ENCODE results near the gene NEK10. TPM values are rescaled to one million over a fixed set of nuclear protein-coding genes. Genes with fewer than 3 reads are reported as not detected.
"Not testable (repeated sequence)": the region's sequence is repeated elsewhere in the genome, so short reads cannot be mapped to it uniquely, and the experiment has no call there.

NEK10 gene, protein sequence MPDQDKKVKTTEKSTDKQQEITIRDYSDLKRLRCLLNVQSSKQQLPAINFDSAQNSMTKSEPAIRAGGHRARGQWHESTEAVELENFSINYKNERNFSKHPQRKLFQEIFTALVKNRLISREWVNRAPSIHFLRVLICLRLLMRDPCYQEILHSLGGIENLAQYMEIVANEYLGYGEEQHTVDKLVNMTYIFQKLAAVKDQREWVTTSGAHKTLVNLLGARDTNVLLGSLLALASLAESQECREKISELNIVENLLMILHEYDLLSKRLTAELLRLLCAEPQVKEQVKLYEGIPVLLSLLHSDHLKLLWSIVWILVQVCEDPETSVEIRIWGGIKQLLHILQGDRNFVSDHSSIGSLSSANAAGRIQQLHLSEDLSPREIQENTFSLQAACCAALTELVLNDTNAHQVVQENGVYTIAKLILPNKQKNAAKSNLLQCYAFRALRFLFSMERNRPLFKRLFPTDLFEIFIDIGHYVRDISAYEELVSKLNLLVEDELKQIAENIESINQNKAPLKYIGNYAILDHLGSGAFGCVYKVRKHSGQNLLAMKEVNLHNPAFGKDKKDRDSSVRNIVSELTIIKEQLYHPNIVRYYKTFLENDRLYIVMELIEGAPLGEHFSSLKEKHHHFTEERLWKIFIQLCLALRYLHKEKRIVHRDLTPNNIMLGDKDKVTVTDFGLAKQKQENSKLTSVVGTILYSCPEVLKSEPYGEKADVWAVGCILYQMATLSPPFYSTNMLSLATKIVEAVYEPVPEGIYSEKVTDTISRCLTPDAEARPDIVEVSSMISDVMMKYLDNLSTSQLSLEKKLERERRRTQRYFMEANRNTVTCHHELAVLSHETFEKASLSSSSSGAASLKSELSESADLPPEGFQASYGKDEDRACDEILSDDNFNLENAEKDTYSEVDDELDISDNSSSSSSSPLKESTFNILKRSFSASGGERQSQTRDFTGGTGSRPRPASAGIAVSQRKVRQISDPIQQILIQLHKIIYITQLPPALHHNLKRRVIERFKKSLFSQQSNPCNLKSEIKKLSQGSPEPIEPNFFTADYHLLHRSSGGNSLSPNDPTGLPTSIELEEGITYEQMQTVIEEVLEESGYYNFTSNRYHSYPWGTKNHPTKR
- polyA plus RNA-seq (ENCODE audit: insufficient read length) = 4.6 TPM

DNA sequence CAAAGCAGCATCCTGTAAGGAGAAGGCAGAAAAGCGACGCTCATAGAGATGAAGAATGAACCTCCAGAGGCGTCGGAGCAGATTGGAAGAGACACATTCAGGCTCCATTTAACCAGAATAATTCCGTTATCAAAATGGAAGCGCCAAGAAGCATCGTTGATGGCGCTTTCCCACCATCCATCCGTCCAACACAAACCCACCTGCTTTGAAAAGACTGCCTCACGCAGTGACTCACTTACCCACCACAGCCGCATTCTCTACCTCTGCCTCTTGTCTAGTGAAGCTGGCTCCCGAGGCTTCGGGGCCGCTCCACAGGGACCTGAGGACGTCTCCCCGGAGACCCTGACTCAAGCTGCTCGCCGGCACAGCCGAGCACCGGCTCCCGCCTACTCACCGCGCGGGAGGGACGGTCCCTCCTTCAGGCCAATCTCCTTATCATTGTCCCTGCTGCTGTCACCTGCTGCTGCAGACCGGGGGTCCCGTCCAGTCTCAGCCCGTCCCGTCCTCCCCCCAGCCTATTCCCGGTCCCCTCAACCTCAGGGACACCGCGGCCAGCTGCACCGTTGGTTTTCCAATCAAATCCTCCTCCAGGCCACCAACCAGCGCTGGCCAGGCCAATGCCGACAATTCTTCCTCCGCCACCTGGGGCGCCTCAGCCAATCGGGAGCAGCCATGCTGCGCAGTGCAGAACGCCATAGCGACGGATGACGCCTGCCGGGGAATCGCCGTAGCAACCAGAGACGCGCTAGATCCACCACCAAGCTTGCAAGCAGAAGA, at the start of gene NEK10:
TSS of gene NEK10 (minus strand) at position 553 of the 777 bp plus-strand sequence. CDS start 16,501 bp downstream, outside the sequence.
- DNase-seq (ENCODE audit: low read depth) = peak; percentile 65

DNA sequence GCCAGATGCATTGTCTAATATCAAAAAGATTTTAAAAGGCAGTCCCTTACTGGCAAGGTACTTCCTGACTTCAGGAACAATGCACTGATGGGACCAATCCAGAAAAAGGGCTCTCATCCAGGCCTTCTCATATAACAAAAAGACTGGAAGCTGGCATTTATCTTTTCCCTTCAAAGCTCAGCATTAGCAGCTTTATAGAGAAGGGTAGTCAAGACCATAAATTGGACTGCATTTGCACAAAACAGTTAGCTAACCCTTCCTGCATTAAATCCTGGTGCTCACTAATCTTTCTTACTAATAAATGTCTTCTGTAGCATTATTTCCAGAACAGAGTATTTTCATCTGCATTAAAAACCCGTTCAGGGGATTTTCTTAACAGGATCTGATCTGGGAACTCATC, 46.0 kb upstream of the NEK10 start:
- DNase-seq (ENCODE audit: low read depth) = no peak

DNA sequence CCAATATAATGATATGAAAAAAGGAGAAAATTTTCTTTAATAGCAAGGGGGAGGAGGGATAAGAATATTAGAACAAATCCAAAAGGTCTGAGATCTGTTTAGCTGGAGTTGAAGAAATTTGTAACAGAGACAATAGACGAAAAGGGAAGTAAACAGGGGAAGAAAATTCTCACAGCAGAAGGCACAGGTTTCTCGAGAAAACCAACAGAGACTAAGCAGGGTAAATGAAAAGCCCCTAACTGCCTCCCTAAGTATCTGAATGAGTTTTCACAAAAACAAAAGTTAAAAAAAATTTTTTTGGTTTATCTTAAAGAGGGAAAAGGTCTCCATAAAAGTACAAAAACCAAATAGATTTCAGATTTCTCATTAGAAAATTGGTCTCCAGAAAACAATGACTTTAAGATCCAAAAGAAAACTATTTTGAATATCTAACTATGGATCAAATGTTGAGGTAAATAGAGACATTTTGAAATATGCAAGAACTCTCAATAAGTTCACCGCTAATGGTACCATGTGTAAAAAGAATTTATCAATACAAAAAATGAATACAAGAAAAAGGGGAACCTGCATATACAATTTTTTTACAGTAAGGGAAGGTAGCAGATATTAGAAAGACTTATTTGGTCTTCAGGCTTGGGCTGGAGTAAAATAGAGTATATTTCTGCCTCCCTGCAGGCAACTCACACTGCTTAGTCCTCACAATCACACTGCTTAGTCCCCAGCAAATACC, 23.9 kb upstream of the NEK10 start:
- no peak for DNase-seq (ENCODE audit: low read depth)

DNA sequence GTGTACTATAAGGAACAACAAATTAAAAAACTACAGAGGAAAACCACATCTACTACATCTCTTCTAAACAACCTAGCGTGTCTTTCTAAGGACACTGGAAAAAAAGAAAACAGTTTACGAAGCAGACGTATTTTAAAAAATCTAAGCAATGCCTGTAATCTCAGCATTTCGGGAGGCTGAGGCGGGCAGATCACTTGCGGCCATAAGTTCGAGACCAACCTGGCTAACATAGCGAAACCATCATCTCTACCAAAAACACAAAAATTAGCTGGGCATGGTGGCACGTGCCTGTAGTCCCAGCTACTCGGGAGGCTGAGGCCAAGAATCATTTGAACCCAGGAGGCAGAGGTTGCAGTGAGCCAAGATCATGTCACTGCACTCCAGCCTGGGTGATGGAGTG, 23.2 kb upstream of the NEK10 start:
- DNase-seq (ENCODE audit: low read depth) = not testable (repeated sequence)

DNA sequence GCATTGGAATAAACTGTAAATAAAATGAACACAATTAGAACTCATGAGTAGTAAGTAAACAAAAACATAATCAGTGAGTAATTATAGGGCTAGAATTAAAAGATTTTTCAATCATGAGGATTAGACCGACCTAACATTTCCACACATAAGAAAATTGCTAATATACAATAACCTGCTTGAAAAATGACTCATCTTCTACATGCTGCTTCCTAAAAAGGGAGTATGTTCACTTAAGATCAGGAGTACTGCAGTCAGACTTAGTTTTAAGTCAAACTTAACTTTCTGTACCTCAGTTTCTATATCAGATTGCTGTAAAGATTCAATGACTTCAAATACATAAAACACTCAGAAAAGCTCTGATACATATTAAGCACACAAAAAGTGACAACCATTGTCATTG, 22.6 kb upstream of the NEK10 start:
- no peak for DNase-seq (ENCODE audit: low read depth)

DNA sequence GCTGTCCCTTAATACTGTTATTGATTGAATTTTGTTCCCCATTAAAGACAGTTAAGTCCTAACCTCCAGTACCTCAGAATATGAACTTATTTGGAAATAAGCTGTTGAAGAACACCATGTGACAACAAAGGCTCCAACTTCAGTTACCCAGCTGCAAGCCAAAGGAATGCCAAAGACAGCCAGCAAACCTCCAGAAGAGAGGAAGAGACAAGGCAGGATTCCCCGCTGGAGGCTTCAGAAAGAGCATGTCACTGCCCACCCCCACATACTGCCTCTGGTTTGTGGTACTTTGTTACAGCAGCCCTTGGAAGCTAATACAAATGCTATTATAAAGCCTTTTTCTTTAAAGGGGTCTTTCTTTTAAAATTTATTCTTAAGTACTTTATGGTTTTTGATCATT, 18.4 kb upstream of the NEK10 start:
- no peak for DNase-seq (ENCODE audit: low read depth)

DNA sequence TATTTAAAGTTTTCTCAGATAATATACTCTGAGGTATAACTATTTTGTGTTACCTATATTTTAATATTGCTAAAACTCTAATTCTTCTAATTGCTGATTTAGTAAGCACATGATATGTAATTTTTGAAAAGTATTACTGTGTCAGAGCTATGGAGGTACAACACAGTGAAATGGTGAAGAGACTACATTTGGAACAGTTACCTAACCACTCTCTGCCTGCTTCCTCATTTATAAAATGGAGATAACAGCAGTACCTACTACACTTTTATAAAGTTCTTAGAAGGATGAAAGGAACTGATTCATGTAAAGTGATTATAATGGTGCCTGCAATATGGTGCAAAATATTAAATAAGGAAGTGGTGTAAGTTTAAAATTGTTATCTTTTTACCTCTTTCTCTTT, 16.3 kb upstream of the NEK10 start:
- DNase-seq (ENCODE audit: low read depth) = no peak

DNA sequence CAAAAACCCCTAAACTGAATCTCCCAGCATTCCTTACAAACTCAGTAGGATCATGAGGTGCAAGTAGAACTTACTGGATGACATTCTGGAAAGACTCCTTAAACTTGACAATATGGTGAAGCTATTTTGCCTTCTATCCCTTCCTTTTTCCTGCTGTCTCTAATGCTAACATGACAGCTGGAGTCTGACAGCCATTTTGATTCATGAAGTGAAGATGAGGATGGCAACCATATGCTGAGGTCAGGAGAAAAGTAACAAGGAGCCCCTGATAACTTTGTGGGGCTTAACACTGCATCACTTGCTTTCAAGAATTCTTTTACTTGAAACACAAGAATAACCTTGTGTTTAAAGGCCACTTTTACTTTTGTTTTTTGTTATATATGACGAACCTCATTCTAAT, 15.0 kb upstream of the NEK10 start:
- DNase-seq (ENCODE audit: low read depth) = no peak

DNA sequence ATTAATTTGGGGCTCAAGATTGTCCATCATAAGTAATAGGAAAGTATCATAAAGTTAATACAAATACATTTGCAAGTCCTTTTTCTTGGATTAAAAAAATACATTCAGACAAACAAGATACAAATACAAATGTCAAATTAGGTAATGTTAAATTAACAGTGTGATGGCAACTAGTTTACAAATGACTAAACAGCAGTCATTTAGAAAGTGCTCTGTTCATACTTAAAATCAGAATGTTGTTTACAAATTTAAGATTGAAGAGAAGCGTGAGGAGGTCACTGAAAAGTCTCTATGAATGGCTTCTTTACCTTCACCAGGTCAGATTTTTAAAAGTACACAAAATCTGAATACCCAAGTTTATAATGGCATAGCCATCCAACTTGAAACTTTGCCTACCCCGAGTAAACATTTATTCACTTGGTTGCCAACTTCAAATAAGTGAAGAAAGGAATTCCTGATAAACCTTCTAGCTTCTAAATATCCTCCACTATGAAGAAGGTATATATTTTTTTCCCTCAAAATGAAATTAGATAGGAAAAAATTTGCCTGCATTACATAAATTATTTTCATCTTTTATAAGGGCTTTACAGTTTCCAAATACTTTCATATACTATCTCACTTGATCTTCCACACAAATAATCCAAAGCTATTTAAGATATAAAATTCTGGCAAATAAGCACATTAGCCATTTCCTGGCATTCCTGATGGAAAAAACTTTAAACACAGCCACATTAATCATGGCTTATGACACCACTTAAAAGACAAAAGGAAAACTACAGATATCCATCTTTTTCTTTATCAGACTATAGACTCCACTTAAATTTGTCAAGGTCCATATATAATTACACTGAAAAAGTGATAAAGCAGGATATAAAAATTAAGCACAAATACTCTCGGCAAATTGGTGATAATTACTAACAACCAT, 11.5 kb upstream of the NEK10 start:
- no peak for DNase-seq (ENCODE audit: low read depth)

DNA sequence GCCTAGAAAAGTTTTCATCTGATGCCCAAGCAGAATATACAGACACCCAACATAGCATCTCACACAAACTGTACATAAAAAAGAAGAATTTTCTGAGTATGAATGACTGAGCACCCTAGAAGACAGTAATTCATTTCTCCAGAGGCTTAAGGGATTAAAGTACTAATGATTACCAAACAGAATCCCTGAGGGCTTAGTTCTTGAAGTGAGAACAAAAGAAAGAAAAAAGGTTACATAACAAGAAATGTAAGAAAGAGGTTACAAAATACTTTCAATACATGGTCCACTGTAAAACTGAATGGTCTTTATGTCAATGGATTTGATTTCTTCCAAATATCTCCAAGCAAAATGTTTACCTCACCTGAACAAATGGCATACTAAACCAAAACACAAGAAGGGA, 9.1 kb upstream of the NEK10 start:
- no peak for DNase-seq (ENCODE audit: low read depth)

DNA sequence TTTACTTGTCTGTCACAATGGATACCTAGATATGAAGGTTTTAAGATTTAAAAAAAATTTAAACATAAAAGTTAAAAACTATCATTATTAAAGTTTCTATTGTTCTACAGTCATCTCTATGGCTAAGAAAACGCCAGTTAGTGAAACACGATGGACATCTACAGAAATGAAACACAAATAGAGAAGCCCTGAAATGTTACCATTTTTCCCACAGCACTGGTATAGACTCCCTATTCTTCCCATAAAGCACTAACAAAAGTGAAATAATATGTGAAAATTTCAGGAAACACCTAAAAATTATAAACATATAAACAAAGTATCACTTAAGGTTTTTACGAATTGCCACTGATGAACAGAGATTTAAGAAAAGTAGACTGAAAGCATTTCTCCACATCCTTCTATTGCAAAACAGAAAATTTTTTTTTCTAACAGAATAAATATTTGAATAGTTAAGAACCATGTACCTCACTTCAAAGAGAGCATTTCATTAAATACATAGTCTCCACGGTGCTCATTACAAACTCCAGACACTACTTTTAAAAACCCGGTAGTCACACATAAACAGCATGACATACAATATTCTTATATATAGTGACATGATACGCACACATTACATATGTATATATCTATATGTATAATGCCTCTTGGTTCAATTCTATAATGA, 7.1 kb upstream of the NEK10 start:
- no peak for DNase-seq (ENCODE audit: low read depth)

DNA sequence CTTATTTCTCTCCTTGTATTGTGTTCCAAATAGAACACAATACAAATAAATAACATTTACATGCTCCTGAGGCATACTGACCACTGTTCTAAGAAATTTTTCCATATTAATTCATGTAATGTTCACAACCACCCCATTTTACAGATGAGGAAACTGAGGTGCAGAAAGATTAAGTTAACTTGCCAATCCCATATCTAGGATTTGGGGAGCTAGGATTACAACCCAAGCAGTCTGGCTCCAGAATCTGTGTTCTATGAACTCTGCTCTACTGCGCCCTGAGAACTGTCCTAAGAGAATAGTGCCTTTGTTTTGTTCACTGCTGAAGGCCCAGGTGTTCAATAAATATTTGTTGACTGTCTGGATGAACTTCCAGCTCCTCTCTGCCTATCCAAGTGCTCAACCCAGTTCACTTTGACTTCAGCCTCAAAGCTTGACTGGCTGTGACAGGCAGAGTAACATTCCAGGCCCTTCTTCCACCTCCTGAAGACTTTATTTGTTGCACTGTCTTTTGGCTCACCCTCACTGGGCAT, 3.1 kb downstream of the NEK10 start:
- DNase-seq (ENCODE audit: low read depth) = no peak

DNA sequence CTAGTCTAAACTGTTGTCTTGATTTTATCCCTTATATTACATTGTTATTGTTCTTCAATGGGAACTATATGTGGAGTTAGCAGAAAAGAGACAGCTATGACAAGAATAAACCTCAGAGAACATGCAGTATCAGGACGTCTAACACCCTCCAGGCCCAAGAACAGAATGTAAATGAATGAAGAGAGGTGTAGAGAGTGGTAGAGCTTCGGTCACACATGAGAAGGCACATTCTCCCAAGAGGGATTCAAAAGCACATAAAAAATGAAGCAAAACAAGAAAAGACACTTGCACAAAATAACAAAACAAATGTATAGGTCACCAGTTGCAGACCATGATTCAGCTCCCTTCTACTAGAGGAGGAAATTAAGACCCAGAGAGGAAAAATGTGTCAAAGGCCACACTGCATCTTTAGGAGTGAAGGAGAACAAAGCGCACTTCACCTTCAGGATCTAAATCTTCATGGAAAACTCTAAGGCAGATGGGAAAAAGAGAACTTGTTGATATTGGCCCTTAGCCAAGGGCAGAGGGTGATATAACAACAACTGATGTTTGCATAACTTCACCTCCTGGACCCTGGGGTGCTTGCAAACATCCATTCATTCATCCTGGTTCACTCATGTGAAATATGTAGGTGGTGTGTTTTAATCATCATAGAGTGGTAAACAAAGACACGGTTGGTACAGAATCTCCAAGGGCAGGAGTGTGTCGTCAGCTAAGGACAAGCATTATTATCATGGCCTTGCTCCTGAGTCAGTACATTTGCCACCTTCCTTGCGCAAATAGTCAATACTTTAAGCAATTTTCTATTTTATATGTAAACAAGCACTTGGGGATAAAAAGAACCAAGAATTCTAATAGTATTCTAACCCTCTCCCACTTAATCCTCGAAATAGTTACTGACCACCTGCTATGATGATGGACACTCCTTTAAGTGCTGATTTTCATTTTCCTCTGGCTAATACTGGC, 8.8 kb downstream of the NEK10 start:
- no peak for DNase-seq (ENCODE audit: low read depth)

DNA sequence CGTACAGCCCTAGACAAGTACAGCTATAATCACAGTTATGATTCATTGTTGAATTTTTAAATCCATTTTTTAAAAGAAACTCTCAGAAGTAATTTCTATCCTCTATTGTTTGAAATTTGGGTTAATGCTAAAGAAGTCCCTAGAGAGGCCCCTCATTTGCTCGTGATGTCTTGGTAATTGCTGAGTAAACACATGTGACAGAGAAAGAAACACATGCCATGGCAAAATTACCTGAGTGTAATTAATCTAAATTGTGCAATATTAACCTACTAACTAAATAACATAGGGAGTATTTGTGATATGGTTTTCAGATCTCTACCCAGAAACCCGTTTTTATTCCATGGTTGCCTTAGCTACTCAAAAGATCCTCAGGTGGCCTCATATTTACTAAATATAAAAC, 10.8 kb downstream of the NEK10 start:
- no peak for DNase-seq (ENCODE audit: low read depth)

DNA sequence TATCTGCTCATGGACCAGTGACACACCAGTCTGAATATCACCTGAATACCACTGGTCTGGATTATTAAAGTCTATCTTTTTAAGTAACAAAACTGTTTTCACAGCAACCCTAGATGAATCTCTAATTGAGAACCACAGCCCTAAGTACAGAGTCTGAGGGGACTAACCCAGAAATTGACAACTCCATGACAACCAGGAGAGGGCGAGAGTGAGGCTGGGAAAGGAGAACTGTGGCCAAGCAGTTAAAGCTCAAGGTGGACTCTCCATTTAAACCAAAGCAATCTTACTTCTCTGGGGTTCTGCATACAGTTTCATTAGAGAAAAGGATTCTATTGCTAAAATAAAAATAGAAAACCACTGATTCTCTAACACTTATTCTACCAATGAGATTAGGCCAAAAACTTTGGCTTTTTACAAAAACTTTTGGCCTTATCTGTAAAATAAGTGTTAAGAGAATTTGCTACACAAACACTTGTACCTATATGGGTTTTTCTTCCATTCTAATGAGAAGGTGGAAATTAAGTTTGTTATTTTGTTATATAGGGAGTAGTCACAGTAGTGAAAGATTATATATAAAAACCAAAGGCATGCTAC, 11.4 kb downstream of the NEK10 start:
- DNase-seq (ENCODE audit: low read depth) = no peak

DNA sequence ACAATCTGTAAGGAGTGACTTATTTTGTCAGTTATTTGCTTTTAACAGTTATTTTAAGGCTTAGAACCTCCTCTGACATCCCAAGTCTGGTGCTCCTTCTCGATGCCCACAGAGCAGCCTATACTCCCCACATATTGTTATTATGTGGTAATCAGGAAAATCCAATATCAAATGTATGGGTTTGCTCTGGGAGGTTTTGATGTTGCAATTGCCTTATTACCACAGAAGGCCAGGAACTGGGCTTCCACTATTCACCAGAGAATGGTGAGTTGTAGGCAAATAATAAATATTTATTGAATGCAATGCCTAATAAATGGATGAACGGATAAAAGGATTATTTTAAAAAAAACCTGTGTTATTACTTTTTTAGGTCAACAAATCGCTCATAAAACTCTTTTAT, 12.2 kb downstream of the NEK10 start:
- no peak for DNase-seq (ENCODE audit: low read depth)

DNA sequence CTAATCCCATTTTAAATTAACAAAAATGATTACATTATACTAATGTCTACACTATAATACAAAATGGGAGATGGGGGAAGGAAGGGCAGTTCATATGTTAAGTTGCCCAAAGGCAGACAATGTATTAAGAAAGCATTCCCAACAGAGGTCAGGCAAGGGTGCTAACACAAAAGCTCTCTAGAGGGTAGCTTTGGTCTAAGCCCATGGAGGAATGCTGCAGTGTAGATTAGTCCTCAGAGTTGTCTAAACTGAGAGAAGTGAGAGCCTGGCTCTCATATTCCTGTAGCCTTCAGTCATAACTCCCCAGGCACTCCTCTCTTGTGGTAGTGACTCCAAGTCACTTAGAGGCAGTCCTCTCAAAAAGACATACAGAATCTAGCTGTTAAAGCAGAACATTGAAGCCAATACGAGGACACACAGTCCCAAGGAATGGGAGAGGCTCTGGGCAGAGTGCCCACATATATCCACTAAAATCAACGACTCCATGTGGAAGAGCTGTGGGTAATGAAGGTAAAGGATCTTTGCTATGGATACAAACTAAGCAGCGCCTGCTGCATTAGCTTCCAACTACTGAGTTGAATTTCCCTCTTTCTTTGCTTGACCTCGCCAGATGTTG, 14.5 kb downstream of the NEK10 start:
- no peak for DNase-seq (ENCODE audit: low read depth)
